ENCODE results near the gene FIBCD1.

The FIBCD1 gene

DNA sequence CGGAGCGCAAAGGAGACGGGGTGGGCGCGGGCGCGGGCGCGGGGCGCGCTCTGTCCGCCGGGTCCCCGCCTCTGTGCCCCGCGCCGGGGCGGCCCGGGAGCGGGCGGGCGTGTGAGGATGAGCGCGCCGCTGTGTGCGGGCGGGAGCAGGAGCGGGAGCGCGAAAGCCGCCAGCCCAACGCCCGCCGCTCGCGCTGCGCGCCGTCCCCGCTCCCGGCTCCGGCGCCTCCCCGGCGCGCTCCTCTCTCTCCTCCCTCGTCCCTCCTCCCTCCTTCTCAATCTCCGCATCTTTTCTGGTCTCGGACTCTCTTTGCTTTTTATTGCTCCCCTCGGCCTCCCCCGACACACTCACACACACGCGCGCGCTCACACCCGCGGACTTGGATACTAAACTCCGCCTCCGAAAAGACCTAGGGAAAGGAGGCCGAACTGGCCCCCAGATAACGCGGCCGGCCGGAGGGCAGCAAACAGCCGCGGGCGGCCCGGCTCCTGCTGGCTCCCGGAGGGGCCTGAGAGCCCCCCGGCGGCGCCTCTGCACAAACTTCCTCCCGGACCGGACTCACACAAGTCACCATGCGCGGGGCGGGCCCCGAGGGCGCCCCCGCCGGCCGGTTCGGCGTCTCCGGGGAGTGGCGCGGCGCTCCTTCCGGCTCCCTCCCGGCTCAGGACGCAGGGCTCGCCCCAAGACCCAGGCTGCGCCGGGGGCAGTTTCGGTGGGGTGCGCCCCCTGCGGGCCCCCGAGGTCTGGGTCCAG is at the start of gene FIBCD1:
Gene FIBCD1 (minus strand): TSS at position 596 of the 753 bp plus-strand sequence. CDS start 640 bp downstream, outside the sequence.
- DNase-seq, result no peak

- DNase-seq, result no peak
These were observed 49.3 kb upstream of the FIBCD1 start for GRCh38 chr9:130988400-130988747.

DNA sequence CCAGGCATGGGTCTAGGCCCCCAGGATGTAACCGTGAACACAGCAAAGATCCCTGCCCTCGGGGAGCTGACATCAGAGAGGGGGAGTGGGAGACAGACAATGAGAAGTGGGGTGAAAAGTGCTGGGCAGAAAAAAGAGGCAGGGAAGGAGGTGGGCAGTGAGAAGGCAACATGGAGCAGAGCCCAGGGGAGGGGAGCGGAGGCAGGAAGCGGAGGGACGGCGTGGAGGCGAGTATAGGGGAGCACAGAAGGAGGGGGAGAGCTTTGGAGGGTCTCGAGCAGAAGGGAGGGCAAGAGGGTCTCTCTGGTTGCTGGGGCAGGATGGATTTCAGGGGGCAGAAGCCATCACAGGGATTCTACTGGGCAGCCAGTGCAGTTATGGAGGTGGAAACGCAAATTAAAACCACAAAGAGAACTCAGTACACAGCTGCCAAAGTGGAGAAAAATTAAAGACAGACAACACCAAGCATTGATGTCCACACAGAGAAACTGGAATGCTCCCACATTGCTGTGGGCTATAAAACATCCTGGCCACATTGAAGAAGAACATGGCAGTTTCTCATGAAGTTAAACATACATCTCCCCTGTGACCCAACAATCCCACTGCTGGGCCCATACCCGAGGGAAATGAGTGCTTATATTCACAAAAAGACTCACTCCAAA is 48.8 kb upstream of the FIBCD1 start:
- no peak for DNase-seq

- no peak for DNase-seq
These were observed 48.0 kb upstream of the FIBCD1 start for GRCh38 chr9:130987054-130987453.

GRCh38 chr9:130986356-130986965 is 47.4 kb upstream of the FIBCD1 start:
- DNase-seq, result no peak

GRCh38 chr9:130985606-130986162 is 46.6 kb upstream of the FIBCD1 start:
- no peak for DNase-seq

- DNase-seq, result no peak
These were observed 46.0 kb upstream of the FIBCD1 start for GRCh38 chr9:130985029-130985428.

DNA sequence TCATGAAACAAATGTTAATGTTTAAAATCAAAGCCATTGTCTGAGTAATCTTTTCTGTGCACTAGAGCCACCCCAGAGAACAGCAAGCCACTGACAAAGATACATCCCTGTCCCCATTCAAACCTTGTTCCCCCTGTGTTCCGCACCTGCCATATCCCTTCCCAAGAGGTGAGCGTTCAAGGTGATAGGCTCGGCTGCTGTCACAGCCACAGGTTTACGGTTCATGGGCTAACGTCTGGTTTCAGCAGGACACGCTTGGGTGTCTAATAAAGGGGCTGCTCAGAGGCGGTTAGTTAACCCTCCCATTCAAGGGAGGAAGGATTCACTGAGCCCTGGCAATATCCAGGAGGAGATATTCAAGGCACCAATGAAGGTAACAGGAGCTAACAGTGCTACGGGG is 45.5 kb upstream of the FIBCD1 start:
- DNase-seq, result no peak

DNA sequence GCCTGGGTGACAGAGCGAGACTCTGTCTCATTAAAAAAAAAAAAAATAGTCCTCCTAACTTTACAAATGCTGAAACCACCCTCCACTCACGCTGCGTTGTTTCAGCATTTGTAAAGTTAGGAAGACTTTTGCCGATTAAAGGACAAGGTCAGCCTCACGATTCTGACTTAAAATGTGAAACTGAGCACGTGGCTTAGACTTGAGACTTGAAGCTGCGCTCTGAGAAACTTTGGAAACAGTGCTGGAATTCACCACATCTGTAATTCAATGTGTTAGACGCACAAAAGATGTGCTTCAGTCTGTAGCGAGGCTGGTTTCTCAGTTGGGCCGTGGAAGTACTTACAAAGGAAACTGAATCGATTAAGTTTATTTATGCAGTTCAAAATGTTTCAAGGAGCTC is 44.9 kb upstream of the FIBCD1 start:
- DNase-seq, result no peak

DNA sequence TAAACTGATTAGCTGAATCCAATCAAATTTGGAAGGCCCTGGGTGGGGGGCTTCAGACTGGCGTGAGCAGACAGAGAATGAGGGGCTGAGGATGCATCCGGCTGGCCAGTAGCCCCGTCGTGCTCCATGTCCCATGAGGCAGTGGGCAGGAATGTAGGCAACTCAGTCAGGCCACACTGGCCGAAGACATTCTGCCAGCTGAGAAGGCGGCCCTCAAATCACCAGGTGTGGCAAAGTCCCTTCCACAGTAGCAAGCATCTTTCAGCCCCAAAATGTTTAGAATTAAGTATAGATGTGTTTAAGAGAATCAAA is 44.3 kb upstream of the FIBCD1 start:
- no peak for DNase-seq

- no peak for DNase-seq
These were observed 43.8 kb upstream of the FIBCD1 start for GRCh38 chr9:130982636-130983358.

DNA sequence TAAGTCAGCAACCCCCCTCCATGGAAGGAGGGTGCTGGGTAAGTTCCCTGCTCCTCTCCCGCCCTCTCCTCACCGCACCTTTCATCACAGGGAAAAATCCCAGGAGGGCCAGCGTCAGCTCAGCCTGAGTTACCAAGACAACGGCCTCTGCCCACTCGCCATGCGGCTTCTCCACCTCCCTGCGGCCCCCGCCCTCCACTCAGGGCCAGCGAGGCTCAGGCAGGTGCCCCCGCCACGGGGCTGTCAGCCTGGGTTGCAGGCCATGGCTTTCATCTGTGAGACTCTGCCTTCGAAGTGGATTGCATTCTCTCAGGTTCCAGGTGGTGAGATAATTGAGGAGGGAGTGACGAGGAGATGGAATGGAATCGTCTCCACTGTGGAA is 42.7 kb upstream of the FIBCD1 start:
- no peak for DNase-seq

DNA sequence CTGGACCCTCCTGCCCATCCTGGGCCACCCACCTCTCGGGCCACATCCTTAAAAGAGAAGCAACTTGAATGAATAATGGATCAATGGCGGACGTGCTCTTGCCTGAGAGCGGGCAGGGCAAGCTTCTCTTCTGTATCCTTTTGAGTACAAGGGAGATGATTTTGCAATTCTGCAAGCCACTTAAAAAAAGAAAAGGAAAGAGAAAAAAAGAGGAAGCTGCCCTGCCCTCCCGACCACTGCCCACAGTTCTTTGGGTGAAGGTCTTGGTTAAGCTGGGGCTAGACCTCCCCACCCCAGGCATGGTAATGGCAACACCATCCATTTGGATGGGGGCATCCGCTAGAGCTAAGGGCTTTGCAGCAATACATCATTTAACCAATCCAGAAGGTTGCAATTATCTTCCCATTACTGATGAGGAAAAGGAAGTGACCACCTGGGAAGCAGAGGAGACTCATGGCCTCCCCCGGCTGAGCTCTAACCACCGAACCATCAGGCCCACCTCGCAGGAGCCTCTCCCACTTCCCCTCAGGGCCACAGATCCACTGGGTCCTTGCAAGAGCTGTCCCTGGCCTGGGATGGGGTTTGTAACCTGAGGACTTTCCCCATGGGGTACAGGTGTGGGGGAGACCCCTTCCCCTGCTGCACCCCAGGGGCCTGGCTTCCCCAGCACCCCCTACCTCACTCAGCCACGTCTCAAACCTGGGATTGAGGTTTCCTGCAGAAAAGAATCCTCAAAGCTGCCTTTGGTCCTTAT is 42.1 kb upstream of the FIBCD1 start:
- DNase-seq, result no peak

GRCh38 chr9:130980526-130980925 is 41.5 kb upstream of the FIBCD1 start:
- no peak for DNase-seq

DNA sequence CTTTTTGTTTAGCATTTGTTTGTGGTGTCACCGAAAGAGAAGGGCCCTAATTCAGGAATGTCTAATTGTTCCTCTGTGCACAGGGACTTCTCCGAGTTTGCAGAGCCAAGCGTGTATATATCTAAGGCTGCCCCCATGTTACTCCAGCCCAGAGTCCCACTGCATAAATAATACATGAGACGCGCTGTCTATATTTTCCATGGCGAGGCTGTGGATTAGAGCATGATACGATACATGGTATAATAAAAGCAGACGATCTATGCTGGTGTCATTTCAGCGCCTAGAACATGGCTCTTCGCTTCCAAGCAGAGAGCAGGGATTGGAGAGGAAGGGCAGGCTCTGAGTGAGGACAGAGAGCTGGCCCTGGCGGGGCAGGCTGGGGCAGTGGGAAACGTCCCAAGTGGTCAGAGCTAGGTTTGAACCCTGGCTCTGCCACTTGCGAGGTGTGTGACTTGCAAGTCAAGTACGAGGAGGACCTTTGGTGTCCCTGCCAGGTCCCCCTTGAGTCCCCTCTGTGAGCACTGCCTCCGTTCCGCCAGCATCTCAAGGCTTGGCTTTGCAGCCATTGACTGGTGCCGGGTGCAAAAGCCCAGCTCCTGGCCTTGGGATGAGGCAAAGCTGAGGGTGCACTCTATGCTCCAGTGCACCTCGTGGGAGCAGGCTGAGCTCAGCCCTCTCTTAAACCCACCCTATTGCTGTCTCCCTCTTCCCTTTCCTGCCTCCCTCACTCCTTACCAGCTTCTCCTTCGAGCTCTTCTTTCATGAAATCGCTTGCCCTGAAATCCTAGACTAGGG is 40.7 kb upstream of the FIBCD1 start:
- no peak for DNase-seq

DNA sequence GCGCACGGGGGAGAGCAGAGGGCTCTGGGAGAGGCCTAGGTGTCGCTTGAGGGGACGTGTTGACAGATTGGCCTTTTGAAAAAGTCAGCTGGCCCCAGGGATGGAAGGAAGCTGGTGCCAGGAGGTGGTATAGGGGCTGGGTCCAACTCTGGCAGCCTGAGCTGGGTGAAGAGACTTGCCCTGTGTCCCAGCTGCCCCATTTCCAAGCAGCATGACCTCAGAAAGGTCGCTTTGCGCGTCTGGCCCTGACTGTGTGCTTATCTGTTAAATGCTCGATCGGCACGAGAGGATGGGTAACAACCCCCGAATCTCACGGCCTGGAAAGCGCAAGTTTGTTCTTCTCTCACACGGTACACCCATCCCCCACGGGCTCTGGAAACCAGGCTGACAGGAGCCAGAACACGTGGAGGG is 38.8 kb upstream of the FIBCD1 start:
- no peak for DNase-seq

DNA sequence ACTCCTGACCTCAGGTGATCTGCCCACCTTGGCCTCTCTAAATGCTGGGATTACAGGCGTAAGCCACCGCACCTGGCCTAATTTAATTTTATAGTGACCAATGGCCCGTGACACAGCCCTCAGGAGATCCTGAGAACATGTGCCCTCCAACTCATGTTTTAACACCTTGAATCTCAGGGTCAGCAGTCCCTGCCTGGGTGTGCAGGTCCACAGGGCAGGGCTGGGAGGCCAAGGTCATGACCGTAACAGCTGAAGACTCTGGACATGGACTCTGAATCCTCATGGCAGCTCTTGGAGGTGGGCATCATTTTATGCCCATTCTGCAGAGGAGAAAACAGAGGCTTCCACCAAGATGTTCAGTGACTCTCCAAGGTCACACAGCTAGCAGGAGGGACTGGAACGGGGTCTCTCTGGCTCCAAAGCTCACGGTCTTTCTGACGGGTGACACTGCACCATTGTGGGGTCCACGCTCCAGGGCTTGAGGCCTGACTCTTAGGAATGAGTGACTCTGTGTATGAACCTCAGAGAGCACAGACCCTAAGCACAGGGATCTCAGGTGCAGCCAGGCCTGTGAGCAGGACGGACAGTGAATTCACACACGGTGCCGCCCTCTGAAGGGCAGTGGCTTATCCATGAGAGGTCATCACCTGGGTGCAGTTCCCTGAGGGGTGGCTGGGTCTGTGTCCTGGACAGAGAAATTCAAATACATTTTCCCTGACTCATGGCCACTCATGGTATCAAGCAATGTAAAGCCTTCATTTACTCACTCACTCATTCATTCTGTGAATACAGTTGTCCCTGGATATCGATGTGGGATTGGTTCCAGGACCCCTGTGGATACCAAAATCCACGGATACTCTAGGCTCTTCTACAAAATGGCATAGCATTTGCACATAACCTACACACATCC is 37.1 kb upstream of the FIBCD1 start:
- DNase-seq, result no peak

GRCh38 chr9:130975156-130975555 is 36.1 kb upstream of the FIBCD1 start:
- DNase-seq, result no peak

- DNase-seq, result no peak
These were observed 35.6 kb upstream of the FIBCD1 start for GRCh38 chr9:130974697-130975096.

DNA sequence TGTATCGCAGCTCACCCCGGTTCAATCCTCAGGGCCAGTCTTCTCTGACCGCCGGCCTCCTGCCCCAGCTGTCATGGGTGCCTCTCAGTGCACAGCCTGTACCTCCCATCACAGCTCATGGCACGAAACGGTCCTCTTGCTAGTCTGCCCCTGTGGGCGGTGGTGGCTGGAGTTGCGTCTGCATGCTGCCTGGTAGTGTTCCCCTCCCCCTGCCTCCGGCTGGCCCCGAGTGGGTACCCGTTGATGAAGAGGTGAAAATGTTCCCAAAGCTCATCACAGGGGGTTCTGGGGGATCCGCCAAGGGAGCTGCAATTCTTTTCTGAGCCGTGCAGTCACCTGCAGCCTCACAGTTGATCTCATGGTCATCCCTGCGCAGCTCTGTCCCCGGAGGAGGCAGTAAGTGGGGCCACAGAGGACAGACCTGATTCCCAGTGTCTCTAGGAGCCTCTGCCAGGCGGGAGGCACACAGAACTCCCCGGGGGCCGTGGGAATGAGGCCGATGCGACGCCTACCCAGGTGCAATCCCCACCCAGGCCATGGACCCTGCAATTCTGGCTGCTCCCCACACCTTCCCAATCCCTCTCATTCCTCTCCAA is 34.7 kb upstream of the FIBCD1 start:
- DNase-seq, result no peak

Data from femur (tissue), 1 donor.